ENCODE data around the gene ABHD15. TPM values are rescaled to one million over a fixed set of nuclear protein-coding genes. Genes with fewer than 3 reads are reported as not detected.

The ABHD15 gene
- total RNA-seq, 1 experiment from 2014 or later, result 6.2 TPM

GRCh38 chr17:29583324-29584248 lies 16.7 kb upstream of the ABHD15 start:
- DNase-seq (ENCODE audit: low spot score), result no peak

DNA sequence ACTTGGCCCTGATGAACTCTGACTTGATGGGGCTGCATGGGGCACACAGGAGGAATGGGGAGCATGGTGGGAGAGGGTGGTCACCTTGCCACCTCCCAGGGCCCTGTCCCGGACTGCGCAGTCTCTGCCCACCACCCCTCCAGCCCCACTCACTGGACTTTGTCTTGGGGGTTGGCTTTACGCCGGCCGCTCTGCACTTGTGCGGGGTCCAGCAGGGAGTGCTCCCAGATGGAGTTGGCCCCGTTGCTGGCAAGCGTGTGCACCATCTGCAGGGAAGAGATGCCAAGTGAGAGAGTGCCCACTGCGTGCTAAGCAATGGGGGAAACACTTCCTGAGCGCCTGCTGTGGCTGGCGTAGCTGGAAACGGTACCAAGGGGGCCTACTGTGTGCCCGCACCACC lies 15.9 kb upstream of the ABHD15 start:
- DNase-seq (ENCODE audit: low spot score), result no peak

DNA sequence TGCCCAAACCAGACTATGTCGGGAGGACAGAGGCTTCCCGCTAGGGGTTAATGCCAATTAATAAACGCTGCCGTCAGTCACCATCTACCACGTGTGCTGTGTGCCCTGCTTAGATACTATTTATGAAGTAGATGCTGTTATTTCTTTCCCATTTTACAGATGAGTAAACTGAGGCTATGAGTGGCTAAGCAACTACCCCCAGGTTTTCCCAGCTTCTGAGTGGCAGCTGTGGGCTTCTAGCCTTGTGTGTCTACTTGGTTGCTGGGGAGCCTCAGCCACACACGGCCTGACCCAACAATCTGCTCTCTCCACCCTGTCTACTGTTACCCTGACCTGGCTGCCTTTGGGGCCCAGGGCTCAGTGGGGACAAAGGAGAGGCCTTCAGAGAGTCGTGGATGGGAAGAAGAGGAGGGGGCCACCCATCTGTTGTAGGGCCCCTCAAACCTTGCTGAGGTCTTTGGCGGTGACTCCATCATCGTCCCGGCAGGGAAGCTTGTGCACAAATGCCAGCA lies 15.5 kb upstream of the ABHD15 start:
- DNase-seq (ENCODE audit: low spot score), result no peak

DNA sequence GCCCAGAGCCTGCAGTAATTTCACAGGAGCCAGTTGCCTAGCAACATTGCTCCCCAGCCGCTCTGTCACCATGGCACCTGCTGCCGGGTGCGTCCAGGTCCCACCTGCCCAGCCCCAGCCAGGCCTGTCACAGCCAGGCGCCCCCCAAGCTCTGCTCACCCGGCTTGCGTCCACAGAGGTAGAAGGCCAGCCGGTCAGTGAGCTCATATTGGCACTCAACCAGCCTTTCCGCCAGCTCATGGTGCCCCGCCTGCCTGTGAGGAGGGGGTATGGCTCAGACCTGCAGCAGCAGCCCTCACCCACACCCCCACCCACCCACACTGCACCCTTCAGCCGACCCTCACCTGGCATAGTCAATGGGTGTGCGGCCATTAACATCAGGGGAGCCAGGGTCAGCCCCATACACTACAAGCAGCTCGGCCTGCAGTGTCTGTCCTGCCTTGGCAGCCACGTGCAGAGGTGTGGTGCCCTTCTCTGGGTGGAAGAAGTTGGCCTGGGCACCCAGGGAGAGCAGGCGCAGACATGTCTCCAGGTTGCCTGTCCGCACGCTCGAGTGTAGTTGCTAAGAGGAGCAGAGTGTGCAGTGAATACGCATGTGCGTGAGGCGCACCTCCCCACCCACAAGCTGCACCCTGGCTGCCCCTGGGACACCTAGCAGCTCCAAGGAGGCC lies 14.9 kb upstream of the ABHD15 start:
- DNase-seq (ENCODE audit: low spot score), result no peak

DNA sequence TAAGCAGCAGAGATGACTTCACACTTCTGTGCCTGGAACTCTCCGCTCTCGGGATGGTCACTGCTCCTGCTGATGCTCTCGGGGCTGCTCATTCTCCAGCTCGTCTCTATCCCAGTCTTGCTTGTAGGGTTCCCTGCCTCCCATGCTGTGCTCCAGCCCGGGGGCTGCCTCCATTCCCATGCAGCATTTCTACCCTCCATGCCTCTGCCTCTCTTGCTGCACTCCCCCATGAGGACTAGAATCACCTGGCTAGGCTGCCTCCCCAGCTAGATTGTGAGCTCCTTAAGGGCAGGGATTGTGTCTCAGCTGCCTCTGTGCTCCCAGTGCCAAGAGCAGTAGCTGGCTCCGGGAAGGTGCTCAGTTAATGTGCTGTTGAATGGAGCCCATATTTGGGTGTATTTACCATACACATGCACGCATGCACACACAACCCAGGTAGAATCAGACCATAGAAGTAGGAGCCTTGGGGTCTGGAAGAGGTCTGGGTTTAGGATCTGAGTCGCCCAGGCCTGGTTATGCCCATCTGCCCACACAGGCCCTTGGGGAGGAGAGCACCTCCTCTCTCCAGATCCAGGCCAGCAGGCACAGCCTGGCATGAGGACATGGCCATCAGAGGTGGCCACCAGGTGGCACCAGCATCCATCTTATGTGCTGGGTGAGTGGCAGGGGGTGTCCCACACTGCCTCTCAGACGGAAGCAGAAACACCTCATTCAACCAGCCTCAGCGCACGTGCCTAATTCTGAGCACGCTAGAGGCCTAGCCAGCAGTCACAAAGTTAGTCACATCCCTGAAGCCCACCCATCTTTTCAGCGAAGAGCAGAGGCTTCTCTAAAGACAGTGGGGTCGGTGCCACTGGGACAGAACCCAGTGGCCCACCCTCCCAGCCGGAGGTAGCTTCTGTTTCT lies 13.3 kb upstream of the ABHD15 start:
- DNase-seq (ENCODE audit: low spot score), result peak; percentile 79

- no peak for DNase-seq (ENCODE audit: low spot score)
Measured at GRCh38 chr17:29578626-29579485, 12.0 kb upstream of the ABHD15 start.

DNA sequence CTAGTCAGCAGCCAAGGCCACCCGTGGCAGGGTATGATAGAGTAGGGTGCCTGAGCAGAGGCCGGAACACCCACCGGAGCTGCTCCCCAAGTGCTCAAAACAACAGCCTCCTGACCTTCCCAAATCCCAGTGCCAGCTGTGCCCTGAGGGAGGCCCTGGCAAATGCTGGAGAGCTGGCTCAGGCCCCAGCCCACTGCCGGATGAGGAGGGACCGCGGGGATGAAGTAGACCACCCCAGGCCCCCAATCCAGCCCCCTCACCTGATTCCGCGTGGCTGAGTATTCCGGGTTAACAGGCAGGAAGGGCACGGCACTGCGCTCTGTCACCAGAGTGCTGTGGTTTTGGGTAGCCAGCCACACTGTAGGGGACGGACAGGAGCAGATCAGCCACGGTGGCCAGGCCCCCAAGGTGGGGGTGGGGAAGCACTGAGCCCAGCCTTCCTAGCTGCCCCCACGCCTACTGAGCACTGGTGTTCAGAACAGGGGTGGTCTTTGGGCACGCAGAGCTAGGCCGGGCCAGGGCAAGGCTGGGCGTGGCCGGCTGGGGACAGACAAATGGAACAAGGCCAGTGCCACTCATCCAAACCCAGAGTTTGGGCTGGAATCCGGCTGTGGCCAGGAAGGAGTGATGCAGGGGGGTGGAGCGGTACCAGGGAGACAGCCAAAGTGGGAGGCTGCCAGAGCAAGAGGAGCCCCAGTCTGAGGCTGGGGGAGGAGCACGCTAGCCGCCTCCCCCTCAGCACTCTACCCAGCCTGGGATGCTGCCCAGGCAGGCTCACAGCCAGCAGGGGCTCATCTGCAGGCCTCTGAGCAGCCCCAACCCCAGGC lies 10.8 kb upstream of the ABHD15 start:
- DNase-seq (ENCODE audit: low spot score), result no peak

DNA sequence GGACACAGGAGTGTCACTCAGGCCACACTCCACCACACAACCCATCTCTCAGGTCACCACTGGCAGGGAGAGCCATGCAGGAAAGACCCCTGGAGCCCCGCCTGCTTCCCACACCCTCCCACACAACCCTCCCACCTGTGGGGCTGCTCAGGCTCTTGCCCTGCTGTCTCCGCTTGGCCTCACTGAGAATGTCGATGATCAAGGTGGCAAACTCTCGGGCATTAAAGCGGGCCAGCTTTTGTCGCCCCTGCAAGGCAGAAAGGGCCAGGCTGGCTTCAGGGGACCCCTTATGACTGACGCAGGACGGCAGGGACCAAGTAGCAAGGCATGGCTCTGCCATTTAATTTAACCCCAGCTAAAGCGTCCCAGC lies 10.1 kb upstream of the ABHD15 start:
- no peak for DNase-seq (ENCODE audit: low spot score)

GRCh38 chr17:29576214-29577000 lies 9.6 kb upstream of the ABHD15 start:
- DNase-seq (ENCODE audit: low spot score), result no peak

GRCh38 chr17:29575511-29576213 lies 8.8 kb upstream of the ABHD15 start:
- DNase-seq (ENCODE audit: low spot score), result no peak

DNA sequence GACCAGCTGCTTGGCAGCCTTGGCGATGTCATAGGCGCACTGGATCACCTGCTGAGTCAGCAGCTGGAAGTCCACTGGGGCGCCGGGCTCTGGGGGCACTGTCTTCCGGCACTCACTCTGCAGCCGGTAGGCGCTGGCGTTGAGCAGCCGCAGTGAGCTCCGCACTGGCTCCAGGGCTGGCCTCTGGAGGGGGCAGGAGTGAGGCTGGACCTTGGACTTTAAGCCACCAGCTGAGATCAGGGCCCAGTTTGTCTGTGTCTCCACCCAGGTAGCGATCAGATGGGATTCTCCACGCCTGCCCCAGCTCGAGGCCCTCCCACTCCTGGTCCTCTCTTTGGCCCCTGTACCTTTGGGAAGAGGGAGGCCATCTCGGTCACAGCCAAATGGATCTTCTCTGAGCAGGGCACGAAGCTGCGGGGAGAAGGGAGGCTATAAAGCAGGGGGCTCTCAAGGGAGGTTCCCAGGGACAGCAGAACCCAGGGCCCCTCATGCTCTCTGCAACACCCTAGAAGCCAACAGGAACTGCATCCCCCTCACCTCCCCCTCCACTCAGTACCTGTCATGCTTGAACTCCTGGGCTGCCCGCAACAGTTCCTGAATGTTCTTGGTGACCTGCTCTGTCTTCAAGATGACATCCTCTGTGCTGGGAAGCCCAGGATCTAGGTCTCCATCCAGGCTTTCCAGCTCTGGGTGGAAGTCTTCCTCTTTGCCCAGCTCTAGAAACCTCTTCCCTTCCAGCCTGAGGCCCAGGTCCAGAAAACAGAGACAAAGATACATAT lies 8.1 kb upstream of the ABHD15 start:
- DNase-seq (ENCODE audit: low spot score), result no peak

DNA sequence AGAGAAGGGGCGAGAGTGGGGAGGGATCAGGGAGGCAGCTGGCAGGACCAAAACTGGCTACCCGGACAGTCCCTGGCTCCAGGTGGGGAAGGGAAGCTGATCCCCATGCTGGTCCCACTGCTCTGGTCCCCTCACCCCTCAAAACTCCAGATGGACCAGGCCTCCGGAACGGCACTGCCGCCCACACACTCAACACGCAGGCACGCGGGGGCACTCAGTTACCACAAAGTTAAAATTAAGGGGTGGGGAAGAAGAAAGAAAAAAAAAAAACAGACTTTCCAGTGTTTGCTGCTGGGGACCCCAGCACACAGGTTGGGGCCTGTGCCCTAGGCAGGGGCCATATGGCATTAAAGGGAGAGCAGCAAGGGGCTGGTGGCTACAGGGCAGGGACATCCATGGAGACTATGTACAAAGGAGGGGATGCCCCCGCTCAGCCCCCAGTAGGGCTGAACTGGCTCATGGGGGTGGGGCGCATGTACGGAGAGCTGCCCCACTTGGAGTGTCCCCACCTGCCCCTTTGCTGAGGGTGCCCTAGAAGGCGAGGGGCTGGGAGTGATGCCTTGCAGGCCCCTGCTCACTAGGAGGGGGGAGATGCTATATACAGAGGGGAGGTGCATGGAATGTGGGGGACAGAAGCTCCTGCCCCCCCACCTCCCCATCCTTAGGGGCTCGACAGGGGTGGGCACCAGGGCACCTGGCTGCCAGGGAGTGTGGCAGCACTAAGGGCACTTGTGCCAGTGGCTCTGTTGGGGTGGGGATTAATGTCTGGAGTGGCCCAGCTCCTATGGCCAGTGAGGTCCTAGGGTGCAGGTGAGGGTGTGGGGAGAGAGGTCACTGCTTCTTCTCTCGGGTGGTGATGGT lies 7.3 kb upstream of the ABHD15 start:
- no peak for DNase-seq (ENCODE audit: low spot score)

GRCh38 chr17:29573558-29573869 lies 6.7 kb upstream of the ABHD15 start:
- DNase-seq (ENCODE audit: low spot score), result no peak

DNA sequence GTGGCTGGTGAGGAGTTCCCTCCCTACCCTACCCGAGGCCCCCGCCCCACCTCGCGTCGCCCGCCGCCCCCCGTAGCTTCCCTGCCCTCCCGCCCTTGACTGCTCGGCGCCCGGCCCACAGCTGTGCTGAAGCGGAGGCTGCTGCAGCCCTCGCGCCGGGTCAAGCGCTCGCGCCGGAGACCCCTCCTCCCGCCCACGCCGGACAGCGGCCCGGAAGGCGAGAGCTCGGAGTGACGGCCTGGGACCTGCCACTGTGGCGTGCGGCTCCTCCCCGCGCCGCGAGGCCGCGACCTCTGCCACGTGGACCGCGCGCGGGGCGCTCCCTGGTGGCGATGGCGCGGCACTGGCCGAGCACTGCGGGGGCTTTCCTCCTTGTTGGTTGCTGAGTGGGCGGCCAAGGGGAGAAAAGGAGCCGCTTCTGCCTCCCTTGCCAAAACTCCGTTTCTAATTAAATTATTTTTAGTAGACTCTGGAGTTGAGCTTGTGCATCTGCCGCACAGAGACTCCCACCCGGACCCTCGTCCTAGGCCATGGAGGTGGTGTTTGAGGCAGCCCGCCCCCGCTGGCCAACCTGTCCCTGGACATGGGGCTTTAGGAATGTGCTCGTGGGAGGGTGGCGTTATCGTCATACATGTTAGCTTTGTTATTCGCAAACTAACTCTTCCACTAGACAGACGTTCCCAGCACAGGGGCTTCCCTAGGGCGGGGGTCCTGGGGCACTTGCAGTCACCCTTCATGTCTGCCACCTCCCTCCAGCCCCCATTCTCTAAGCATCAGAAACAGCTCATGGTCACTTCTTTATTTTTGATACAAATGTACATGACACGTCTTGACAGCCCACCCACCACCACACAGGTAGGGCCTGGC lies 6.1 kb upstream of the ABHD15 start:
- DNase-seq (ENCODE audit: low spot score), result no peak

DNA sequence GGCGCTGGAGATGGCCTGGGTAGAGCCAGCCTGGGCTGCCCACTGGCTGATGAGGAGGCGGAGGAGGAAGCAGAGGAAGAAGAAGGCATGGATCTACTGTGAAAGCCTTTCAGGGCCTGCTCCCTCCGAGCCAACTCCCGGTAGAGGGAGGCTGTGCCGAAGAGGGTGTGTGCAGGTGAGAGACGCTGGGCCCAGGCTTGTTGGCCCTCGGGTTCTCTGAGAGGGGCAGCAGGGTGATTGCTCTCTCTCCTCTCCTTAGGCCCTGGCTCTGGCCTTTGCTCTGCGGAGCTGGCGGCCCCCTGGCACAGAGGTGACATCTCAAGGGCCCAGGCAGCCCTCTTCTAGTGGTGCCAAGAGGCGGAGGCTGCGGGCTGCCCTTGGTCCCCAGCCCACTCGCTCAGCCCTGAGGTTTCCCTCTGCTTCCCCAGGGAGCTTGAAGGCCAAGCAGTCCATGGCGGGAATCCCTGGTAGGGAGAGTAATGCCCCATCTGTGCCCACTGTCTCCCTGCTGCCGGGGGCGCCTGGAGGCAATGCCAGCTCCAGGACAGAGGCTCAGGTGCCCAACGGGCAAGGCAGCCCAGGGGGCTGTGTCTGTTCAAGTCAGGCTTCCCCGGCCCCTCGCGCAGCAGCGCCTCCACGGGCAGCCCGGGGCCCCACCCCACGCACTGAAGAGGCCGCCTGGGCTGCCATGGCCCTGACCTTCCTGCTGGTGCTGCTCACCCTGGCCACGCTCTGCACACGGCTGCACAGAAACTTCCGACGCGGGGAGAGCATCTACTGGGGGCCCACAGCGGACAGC lies 5.2 kb upstream of the ABHD15 start:
- no peak for DNase-seq (ENCODE audit: low spot score)
